D721Med (cell line): ENCODE data around the gene MTHFSD.

Experiments used
- DNase-seq: peaks from one replicate; pipeline ENCODE4 v3.0.0; 2011; ENCODE audit warnings: low spot score; ENCODE audit not compliant: insufficient read length
- FAIRE-seq: peaks from 2 replicates; lab custom pipeline; 2011; peaks lifted over from hg19 to GRCh38; lab: Jason Lieb, UNC
- CTCF ChIP-seq: IDR thresholded peaks from 2 replicates; pipeline ENCODE4 v1.5.1; 2012; ENCODE audit warnings: mild to moderate bottlenecking, control low read depth; ENCODE audit not compliant: insufficient read depth; ENCODE audit errors: missing control alignments

Gene MTHFSD

GRCh38 chr16:86559802-86560305 is 4.8 kb upstream of the MTHFSD start:
- FAIRE-seq: no peak
- no peak for TF ChIP-seq CTCF
- no peak for DNase-seq

- DNase-seq (no peak), FAIRE-seq (no peak)
- TF ChIP-seq CTCF: no peak
Observed at GRCh38 chr16:86558355-86559193, 3.5 kb upstream of the MTHFSD start.

- FAIRE-seq: no peak
- no peak for TF ChIP-seq CTCF
Observed at GRCh38 chr16:86557587-86557986, 2.6 kb upstream of the MTHFSD start.

GRCh38 chr16:86556576-86556975 is 1.5 kb upstream of the MTHFSD start:
- no peak for DNase-seq
- TF ChIP-seq CTCF: no peak
- no peak for FAIRE-seq

More at GRCh38 chr16:86557587-86557986, 2.6 kb upstream of the MTHFSD start:
- DNase-seq: no peak

- TF ChIP-seq CTCF: no peak
- DNase-seq: no peak
- no peak for FAIRE-seq
Observed at GRCh38 chr16:86555704-86556075, 655 bp upstream of the MTHFSD start.

- DNase-seq (no peak), FAIRE-seq (no peak)
- no peak for TF ChIP-seq CTCF
Observed at GRCh38 chr16:86554599-86554916, 477 bp downstream of the MTHFSD start.

- no peak for TF ChIP-seq CTCF
- DNase-seq: no peak
- no peak for FAIRE-seq
Observed at GRCh38 chr16:86553356-86553755, 1.7 kb downstream of the MTHFSD start.
